ENCODE measurements around the gene GBE1.

GBE1 gene

DNA sequence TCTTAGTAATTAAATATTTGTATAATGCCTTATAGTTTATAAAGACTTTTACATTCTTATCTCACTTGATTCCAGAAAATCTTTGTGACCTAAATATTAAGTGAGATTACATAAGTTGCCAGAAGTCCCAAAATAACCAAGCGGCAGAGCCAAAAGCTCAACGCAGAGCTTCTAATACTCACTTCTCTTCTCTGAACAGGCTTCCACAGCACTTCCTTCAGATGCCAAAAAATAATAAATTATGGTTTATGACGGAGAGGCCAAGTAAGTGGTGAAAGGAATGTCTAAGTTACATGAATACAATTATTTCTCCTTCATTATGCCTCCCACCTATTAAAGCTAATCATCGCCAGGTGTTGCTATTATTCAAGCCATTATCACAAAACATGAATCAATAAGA lies 110.3 kb downstream of the GBE1 start:
- H2AFZ ChIP-seq, result no peak overlapping the region
- no peak overlapping the region for H3K9ac ChIP-seq
- no peaks in the 10 kb centered on the region for H3K9me3 ChIP-seq (ENCODE audit: control insufficient read depth, low read length)
- H3K36me3 ChIP-seq (ENCODE audit: control insufficient read depth, insufficient read depth, low read length), result no peaks in the 10 kb centered on the region
- no peak overlapping the region for H3K4me2 ChIP-seq (ENCODE audit: low read length)
- no peak for TF ChIP-seq CTCF (IDR thresholded peaks at IDR 0.05)
- H3K79me2 ChIP-seq, result no peaks in the 10 kb centered on the region
- no peak overlapping the region for H3K4me3 ChIP-seq (ENCODE audit: low read depth, low read length)
- no peak overlapping the region for H3K27ac ChIP-seq
- H3K27me3 ChIP-seq (ENCODE audit: control insufficient read depth, insufficient read depth, low read length), result no peaks in the 10 kb centered on the region
- no peaks in the 10 kb centered on the region for H3K4me1 ChIP-seq

- H3K4me1 ChIP-seq, result no peaks in the 10 kb centered on the region
- no peaks in the 10 kb centered on the region for H3K79me2 ChIP-seq
- no peak overlapping the region for H3K4me3 ChIP-seq (ENCODE audit: low read depth, low read length)
- H3K27ac ChIP-seq, result no peak overlapping the region
- no peak overlapping the region for H2AFZ ChIP-seq
- H3K36me3 ChIP-seq (ENCODE audit: control insufficient read depth, insufficient read depth, low read length), result no peaks in the 10 kb centered on the region
- H3K9ac ChIP-seq, result no peak overlapping the region
- no peaks in the 10 kb centered on the region for H3K9me3 ChIP-seq (ENCODE audit: control insufficient read depth, low read length)
- H3K4me2 ChIP-seq (ENCODE audit: low read length), result no peak overlapping the region
- H3K27me3 ChIP-seq (ENCODE audit: control insufficient read depth, insufficient read depth, low read length), result no peaks in the 10 kb centered on the region
- TF ChIP-seq CTCF (IDR thresholded peaks at IDR 0.05), result no peak
These were observed 111.3 kb downstream of the GBE1 start for GRCh38 chr3:81650187-81650586.

DNA sequence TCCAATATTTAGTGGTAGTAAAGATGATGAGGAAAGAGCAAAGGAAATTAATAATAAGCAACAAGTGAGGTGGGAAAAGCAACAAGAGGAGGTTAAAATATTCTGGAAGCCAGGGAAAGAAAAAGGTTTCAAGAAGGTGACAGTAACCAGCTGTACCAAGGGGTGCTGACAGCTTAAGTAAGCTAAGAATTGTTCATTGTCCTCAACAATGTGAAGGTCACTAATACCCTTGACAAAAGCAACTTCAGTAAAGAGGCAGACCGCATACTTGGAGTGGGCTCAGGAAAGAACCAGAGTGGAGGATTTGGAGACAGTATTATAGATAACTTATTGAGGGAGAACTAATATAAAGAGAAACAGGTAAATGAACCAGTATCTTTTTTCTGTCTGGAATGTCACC lies 116.2 kb downstream of the GBE1 start:
- H3K4me3 ChIP-seq (ENCODE audit: low read depth, low read length), result no peak overlapping the region
- no peaks in the 10 kb centered on the region for H3K27me3 ChIP-seq (ENCODE audit: control insufficient read depth, insufficient read depth, low read length)
- H3K27ac ChIP-seq, result no peak overlapping the region
- no peak overlapping the region for H3K4me2 ChIP-seq (ENCODE audit: low read length)
- H3K9me3 ChIP-seq (ENCODE audit: control insufficient read depth, low read length), result no peaks in the 10 kb centered on the region
- no peaks in the 10 kb centered on the region for H3K36me3 ChIP-seq (ENCODE audit: control insufficient read depth, insufficient read depth, low read length)
- H3K4me1 ChIP-seq, result no peaks in the 10 kb centered on the region
- TF ChIP-seq CTCF (IDR thresholded peaks at IDR 0.05), result no peak
- no peak overlapping the region for H2AFZ ChIP-seq
- no peaks in the 10 kb centered on the region for H3K79me2 ChIP-seq
- H3K9ac ChIP-seq, result no peak overlapping the region

- Histone ChIP-seq H3K4me2 (ENCODE audit: low read length) (no peak overlapping the region), H3K9me3 (ENCODE audit: control insufficient read depth, low read length) (no peaks in the 10 kb centered on the region), H3K36me3 (ENCODE audit: control insufficient read depth, insufficient read depth, low read length) (no peaks in the 10 kb centered on the region), H3K27ac (no peak overlapping the region), H3K9ac (no peak overlapping the region), H3K4me1 (no peaks in the 10 kb centered on the region), H2AFZ (no peak overlapping the region), H3K79me2 (no peaks in the 10 kb centered on the region), H3K4me3 (ENCODE audit: low read depth, low read length) (no peak overlapping the region), H3K27me3 (ENCODE audit: control insufficient read depth, insufficient read depth, low read length) (no peaks in the 10 kb centered on the region)
- peak; percentile 27 for TF ChIP-seq CTCF (IDR thresholded peaks at IDR 0.05)
These were observed 117.7 kb downstream of the GBE1 start for GRCh38 chr3:81643721-81644120.

DNA sequence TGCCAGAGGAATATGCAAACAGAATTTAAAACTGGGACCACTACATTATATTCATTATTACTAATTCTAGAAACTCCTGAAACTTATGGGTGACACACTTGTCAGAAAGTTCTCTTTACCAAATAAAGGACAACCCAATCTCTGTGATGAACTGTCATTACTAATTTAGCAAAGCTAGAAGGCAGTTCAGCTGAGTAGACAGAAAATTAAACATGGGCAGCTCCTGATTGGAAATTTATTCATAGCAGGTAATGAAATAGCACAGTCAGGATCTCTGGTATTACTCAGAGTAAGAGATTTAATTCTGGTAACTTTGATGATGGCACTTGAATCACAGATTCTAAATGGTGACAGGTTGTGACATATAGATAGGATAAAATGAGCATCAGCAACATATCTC lies 123.0 kb downstream of the GBE1 start:
- H3K79me2 ChIP-seq, result no peaks in the 10 kb centered on the region
- H3K4me1 ChIP-seq, result no peaks in the 10 kb centered on the region
- no peak overlapping the region for H3K4me3 ChIP-seq (ENCODE audit: low read depth, low read length)
- H3K9ac ChIP-seq, result no peak overlapping the region
- H3K4me2 ChIP-seq (ENCODE audit: low read length), result no peak overlapping the region
- H3K36me3 ChIP-seq (ENCODE audit: control insufficient read depth, insufficient read depth, low read length), result no peaks in the 10 kb centered on the region
- no peak overlapping the region for H3K27ac ChIP-seq
- H3K27me3 ChIP-seq (ENCODE audit: control insufficient read depth, insufficient read depth, low read length), result no peaks in the 10 kb centered on the region
- H2AFZ ChIP-seq, result no peak overlapping the region
- no peak for TF ChIP-seq CTCF (IDR thresholded peaks at IDR 0.05)
- H3K9me3 ChIP-seq (ENCODE audit: control insufficient read depth, low read length), result no peaks in the 10 kb centered on the region

Measured in parathyroid adenoma (tissue), 2 donors.